Fibroblast of mammary gland (primary cell): Measurements from ENCODE around the gene TRIM26.
"Not testable (repeated sequence)": the region's sequence is repeated elsewhere in the genome, so short reads cannot be mapped to it uniquely, and the experiment has no call there.

ENCODE experiments used
- DNase-seq: peaks from one replicate; pipeline ENCODE4 v3.0.0-alpha.2; 2010; ENCODE audit warnings: low read depth
- H3K4me3 ChIP-seq: 2 replicates; pipeline ENCODE4 v1.5.1; 2011; ENCODE audit warnings: low read depth, mild to moderate bottlenecking, low read length, moderate library complexity; ENCODE audit not compliant: control insufficient read depth
- TF ChIP-seq, protein P1 (sequence below): conservative IDR thresholded peaks from 2 replicates; pipeline ENCODE4 v1.5.1; 2011; ENCODE audit warnings: low read depth, low read length, inconsistent platforms; ENCODE audit not compliant: control insufficient read depth, insufficient read depth

TRIM26 gene

DNA sequence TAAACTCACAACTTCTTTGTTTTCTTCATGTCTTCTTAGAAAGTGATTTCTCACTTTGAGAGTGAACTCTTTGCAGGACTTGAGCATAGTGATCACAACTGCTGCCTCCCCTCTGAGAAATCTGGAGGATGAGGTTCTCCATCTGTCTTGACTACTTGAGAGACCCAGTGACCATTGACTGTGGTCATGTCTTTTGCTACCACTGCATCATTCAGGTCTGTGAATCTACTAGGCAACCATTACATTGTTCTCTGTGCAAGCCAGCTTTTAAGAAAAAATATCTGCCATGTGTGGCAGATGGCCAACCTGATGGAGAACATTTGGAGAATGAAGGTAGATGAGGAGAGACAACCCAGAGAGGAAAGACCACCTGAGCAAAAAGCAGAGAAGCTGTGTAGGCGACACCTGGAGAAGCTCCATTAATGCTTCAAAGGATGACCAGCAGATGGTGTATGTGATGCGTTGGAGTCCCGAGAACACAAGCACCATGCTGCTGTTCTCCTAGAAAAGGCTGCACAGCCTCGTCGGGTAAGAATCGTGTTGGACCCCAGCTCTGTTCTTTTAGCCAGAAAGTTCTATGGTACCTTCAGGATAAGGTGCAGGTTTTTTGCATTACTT lies 25.1 kb upstream of the TRIM26 start:
- peak; percentile 37 for DNase-seq
- no peak overlapping the region for H3K4me3 ChIP-seq
- TF ChIP-seq, protein P1, sequence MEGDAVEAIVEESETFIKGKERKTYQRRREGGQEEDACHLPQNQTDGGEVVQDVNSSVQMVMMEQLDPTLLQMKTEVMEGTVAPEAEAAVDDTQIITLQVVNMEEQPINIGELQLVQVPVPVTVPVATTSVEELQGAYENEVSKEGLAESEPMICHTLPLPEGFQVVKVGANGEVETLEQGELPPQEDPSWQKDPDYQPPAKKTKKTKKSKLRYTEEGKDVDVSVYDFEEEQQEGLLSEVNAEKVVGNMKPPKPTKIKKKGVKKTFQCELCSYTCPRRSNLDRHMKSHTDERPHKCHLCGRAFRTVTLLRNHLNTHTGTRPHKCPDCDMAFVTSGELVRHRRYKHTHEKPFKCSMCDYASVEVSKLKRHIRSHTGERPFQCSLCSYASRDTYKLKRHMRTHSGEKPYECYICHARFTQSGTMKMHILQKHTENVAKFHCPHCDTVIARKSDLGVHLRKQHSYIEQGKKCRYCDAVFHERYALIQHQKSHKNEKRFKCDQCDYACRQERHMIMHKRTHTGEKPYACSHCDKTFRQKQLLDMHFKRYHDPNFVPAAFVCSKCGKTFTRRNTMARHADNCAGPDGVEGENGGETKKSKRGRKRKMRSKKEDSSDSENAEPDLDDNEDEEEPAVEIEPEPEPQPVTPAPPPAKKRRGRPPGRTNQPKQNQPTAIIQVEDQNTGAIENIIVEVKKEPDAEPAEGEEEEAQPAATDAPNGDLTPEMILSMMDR, result peak; percentile 59

DNA sequence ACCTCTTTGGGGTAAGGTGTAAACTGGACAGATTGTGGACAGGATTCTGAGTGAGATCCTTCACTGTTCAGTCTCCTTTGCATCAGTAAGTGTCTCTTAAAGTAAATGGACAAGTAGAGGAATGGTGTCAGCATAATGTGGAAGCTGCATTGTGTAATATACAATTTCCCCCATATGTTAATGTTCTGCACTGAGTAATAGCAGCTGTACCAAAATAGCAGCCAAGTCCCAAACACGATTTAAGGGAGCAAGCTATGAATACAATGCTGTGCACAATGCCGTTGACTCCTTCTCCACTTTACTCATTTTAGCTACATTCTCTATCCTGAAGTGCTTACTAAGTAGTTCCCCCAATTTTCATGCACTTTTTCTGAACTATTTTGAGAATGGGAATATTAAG lies 21.1 kb upstream of the TRIM26 start:
- peak; percentile 47 for DNase-seq
- no peak overlapping the region for H3K4me3 ChIP-seq
- TF ChIP-seq, protein P1, result no peak

GRCh38 chr6:30231067-30231466 lies 17.9 kb upstream of the TRIM26 start:
- TF ChIP-seq, protein P1, result no peak
- no peak overlapping the region for H3K4me3 ChIP-seq
- no peak for DNase-seq

- no peak for DNase-seq
- H3K4me3 ChIP-seq, result no peak overlapping the region
- TF ChIP-seq, protein P1, result no peak
Observed at GRCh38 chr6:30227763-30228487, 14.7 kb upstream of the TRIM26 start.

DNA sequence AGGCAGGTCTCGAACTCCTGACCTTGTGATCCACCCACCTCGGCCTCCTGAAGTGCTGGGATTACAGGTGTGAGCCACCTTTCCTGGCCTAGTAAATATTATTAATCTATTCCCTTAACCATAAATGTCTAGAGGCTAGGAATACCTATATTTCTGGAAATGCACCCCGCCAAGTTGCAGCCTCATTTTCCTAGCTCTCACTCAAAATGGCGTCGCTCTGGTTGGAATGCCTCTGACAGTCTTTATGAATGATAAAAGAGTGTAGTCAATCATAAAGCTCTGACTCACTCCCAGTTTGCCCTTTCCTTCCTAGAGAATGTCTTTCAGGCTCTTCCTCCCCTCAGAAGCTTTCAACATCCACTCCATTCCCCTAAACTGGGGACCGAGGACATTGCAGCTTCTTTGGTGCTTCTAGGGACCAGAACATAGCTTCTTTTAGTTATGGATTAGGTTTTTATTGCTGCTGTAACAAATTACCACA lies 14.1 kb upstream of the TRIM26 start:
- H3K4me3 ChIP-seq, result no peak overlapping the region
- TF ChIP-seq, protein P1, result no peak
- DNase-seq, result no peak

DNA sequence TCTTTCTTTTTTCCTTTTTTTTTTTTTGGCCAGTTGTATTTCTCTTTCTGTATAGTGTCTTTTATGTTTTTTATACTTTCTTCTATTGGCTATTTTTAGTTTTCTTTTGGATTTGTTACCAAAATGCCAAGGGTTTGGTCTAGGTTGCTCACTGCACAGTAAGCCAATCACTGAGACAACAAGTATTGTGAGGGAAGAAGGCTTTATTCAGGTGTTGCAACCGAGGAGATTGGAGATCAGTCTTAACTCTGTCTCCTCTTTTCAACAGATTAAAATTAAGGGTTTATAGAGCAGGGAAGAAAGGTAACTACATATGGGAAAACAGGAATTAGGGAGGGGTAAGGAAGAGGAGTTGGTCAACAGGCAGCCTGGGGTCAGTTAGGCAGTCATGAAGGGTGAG lies 10.1 kb upstream of the TRIM26 start:
- TF ChIP-seq, protein P1, result no peak
- no peak overlapping the region for H3K4me3 ChIP-seq
- no peak for DNase-seq

GRCh38 chr6:30221956-30222355 lies 8.8 kb upstream of the TRIM26 start:
- not testable (repeated sequence) for DNase-seq

DNA sequence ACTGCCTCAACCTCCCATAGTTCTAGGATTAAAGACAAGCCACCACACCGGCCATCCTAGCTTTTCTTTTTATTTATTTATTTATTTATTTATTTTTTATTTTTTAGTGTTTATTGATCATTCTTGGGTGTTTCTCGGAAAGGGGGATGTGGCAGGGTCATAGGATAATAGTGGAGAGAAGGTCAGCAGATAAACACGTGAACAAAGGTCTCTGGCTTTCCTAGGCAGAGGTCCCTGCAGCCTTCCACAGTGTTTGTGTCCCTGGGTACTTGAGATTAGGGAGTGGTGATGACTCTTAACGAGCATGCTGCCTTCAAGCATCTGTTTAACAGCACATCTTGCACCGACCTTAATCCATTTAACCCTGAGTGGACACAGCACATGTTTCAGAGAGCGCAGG lies 8.2 kb upstream of the TRIM26 start:
- H3K4me3 ChIP-seq, DNase-seq: not testable (repeated sequence)

More at GRCh38 chr6:30221956-30222355, 8.8 kb upstream of the TRIM26 start:
- H3K4me3 ChIP-seq, result not testable (repeated sequence)
